Measurements from ENCODE around the gene DCXR. TPM values are rescaled to one million over a fixed set of nuclear protein-coding genes. Genes with fewer than 3 reads are reported as not detected.

The DCXR gene
- total RNA-seq, 1 donor from 2014 or later = 36.5 TPM

DNA sequence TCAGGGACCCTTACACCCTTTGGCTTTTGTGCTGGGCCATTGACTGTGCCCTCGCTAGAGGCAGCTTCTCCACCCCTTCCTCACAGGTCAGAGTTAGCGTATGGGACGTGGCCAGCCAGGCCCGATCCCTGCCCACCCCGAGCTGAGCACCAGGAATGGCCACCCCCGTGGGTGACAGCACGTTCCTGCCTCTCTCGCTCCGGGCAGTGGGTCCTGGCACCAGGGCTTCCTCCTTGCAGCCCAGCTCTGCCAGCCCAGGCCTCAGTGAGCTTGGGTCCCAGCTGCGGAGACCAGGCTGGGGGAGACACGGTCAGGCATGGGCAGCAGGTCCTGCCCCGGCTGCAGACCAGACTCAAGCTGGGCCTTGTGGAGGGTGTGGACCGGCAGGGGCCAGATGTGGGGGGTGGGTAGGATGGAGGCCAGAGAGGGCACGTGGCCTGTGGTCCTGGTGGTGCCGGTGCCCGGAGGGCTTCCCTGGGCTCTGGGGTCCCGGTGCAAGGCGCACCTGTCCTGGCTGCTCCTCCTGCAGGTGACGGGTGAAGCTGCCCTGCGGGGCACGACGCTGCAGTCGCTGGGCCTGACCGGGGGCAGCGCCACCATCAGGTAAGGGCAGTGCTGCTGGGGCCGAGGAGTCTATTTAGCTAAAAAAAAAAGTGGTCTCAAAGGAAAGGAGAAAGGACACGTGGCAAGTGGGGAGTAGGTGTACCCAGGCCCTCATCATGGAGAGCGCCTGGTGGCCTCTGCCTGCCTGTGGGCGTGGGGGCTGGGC lies 41.9 kb downstream of the DCXR start:
- Histone ChIP-seq H4K20me1 (ENCODE audit: low read depth) (no peaks in the 10 kb centered on the region), H3K79me2 (ENCODE audit: low read depth) (peaks cover 4% of the 10 kb centered on the region), H2AFZ (replicated peaks) (no peak overlapping the region), H3K36me3 (no peaks in the 10 kb centered on the region), H3K27ac (no peak overlapping the region), H3K9ac (no peak overlapping the region), H3K4me1 (peaks cover 36% of the 10 kb centered on the region), H3K4me3 (no peak overlapping the region), H3F3A (ENCODE audit: low read depth) (peaks cover 31% of the 10 kb centered on the region), H3K9me3 (ENCODE audit: low read depth) (no peaks in the 10 kb centered on the region), H3K27me3 (no peaks in the 10 kb centered on the region), H3K4me2 (no peak overlapping the region)
- Mint-ChIP-seq H3K36me3 (peaks cover 2% of the 10 kb centered on the region), H3K4me1 (peaks cover 45% of the 10 kb centered on the region), H3K4me3 (no peak overlapping the region), H3K27ac (peak overlapping the region; percentile 76), H3K27me3 (ENCODE audit: insufficient read depth, low read depth) (peaks cover 3% of the 10 kb centered on the region), H3K9me3 (no peaks in the 10 kb centered on the region)
- no peak for DNase-seq (ENCODE audit: low spot score)
- no peak for TF ChIP-seq EZH2 (IDR thresholded peaks at IDR 0.05)
- no peak for TF ChIP-seq EZH2phosphoT487 (IDR thresholded peaks at IDR 0.05)
- TF ChIP-seq, protein P1, sequence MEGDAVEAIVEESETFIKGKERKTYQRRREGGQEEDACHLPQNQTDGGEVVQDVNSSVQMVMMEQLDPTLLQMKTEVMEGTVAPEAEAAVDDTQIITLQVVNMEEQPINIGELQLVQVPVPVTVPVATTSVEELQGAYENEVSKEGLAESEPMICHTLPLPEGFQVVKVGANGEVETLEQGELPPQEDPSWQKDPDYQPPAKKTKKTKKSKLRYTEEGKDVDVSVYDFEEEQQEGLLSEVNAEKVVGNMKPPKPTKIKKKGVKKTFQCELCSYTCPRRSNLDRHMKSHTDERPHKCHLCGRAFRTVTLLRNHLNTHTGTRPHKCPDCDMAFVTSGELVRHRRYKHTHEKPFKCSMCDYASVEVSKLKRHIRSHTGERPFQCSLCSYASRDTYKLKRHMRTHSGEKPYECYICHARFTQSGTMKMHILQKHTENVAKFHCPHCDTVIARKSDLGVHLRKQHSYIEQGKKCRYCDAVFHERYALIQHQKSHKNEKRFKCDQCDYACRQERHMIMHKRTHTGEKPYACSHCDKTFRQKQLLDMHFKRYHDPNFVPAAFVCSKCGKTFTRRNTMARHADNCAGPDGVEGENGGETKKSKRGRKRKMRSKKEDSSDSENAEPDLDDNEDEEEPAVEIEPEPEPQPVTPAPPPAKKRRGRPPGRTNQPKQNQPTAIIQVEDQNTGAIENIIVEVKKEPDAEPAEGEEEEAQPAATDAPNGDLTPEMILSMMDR (IDR thresholded peaks at IDR 0.05) = no peak

DNA sequence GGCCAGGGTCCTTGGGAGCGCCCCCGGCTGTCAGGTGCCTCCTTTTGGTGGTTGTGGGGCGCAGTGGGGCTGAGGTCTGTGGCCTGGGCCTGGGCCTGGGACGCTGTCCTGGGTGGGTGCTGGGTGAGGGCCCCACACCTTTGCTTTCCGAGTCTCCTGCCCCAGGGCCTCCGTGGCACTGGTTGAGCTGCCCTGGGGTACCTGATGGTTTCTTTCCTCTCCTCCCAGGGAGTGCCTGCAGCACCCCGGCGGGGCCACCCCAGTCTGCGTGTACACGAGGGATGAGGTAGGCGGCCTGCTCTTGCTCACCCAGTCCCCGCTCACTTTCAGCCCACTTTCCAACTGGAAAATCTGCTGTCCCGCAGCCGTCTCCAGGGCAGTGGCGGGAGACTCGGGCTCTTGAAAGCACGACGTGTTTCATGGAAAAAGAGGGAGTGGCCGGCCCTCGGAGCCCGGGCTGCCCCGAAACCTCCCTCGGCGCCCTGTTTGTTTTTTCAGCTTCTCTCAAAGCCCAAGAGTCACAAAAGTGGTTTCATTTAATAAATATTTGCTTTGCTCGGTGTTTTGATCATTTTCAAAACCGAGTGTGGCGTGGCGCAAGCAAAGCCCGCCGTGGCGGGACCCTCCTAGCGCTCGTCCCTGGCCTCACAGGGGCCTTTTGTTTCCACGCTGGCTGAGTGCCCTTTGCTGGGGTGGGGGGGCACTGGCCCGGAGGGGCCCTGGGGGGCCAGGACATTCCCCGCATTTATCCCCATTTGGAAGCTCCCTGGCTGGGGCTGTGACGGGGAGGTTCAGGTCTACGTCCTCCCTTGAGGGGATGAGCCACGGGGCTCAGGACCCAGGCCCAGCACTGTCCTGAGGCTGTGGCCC lies 42.7 kb downstream of the DCXR start:
- Mint-ChIP-seq H3K4me3 (peak overlapping the region; percentile 41), H3K4me1 (peaks cover 45% of the 10 kb centered on the region), H3K27ac (no peak overlapping the region), H3K9me3 (peaks cover 2% of the 10 kb centered on the region), H3K36me3 (peaks cover 5% of the 10 kb centered on the region), H3K27me3 (ENCODE audit: insufficient read depth, low read depth) (peaks cover 3% of the 10 kb centered on the region)
- H4K20me1 ChIP-seq (ENCODE audit: low read depth) = no peaks in the 10 kb centered on the region
- no peaks in the 10 kb centered on the region for H3K36me3 ChIP-seq
- H3K4me1 ChIP-seq = peaks cover 36% of the 10 kb centered on the region
- H3K9me3 ChIP-seq (ENCODE audit: low read depth) = no peaks in the 10 kb centered on the region
- H3K27ac ChIP-seq = peak overlapping the region; percentile 63
- H3K4me3 ChIP-seq = no peak overlapping the region
- peaks cover 4% of the 10 kb centered on the region for H3K79me2 ChIP-seq (ENCODE audit: low read depth)
- H3K9ac ChIP-seq = no peak overlapping the region
- no peak for DNase-seq (ENCODE audit: low spot score)
- peaks cover 31% of the 10 kb centered on the region for H3F3A ChIP-seq (ENCODE audit: low read depth)
- no peak overlapping the region for H2AFZ ChIP-seq (replicated peaks)
- TF ChIP-seq, protein P1 (IDR thresholded peaks at IDR 0.05) = no peak
- H3K27me3 ChIP-seq = no peaks in the 10 kb centered on the region
- H3K4me2 ChIP-seq = no peak overlapping the region

DNA sequence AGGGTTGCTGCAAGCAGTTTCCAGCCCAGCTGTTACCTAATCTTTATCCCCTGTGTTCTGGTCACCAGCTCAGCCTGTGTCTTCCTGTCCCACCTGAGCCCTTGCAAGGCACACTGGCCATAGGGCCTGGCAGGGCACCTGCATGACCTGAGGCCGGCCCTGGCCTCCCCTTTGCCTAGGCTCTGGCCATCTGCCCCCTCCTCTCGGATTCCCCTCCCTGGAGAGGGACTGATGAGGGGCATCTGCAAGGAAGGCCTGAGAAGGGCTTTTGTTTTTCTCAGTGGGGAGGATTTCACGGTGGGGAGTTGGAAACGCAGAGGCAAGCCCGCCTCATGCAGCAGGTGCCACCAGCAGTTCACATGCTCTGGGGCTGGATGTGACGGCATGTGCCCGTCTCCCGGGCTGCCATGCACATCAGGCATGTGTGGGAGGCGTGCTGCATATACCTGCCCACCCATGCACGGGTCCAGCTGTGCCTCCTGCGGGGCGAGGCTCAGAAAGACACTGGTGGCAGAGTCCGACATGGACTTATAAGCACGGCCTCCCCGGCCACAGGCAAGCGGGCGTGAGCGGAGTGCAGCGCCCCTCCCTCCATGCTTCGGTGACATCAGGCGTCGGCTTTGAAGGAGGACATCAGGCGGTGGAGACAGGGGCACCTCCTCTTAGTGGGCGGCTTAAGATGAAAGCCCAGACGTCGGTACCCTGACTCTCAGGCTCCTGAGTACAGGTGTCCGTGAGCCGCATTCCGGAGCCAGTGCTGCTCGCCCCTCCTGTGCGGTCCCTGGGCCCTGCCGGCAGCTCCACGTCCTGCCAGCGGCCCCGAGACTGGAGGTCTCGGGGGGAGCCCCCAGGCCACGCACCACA lies 43.5 kb downstream of the DCXR start:
- H3K4me3 Mint-ChIP-seq = peak overlapping the region; percentile 58
- TF ChIP-seq EZH2 (IDR thresholded peaks at IDR 0.05) (no peak), EZH2phosphoT487 (IDR thresholded peaks at IDR 0.05) (no peak)
- TF ChIP-seq, protein P1 (IDR thresholded peaks at IDR 0.05) = no peak
- H3K36me3 Mint-ChIP-seq = peaks cover 8% of the 10 kb centered on the region
- Histone ChIP-seq H3K4me1 (peaks cover 36% of the 10 kb centered on the region), H3K79me2 (ENCODE audit: low read depth) (peaks cover 4% of the 10 kb centered on the region), H3K27ac (peak overlapping the region; percentile 63), H3K9ac (no peak overlapping the region), H3F3A (ENCODE audit: low read depth) (peaks cover 31% of the 10 kb centered on the region), H2AFZ (replicated peaks) (no peak overlapping the region), H3K9me3 (ENCODE audit: low read depth) (no peaks in the 10 kb centered on the region), H3K36me3 (no peaks in the 10 kb centered on the region), H3K4me3 (no peak overlapping the region), H3K4me2 (peak overlapping the region; percentile 35), H4K20me1 (ENCODE audit: low read depth) (no peaks in the 10 kb centered on the region), H3K27me3 (no peaks in the 10 kb centered on the region)
- H3K27me3 Mint-ChIP-seq (ENCODE audit: insufficient read depth, low read depth) = peaks cover 5% of the 10 kb centered on the region
- peaks cover 2% of the 10 kb centered on the region for H3K9me3 Mint-ChIP-seq
- H3K4me1 Mint-ChIP-seq = peaks cover 45% of the 10 kb centered on the region
- DNase-seq (ENCODE audit: low spot score) = peak; percentile 47
- H3K27ac Mint-ChIP-seq = peak overlapping the region; percentile 79

Measured in neural progenitor cell (in vitro differentiated cells).